HG03442 (cell line): ENCODE results near the gene SCGB1D1.

Experiments used
- ATAC-seq: cut with Tn5 transposase; IDR thresholded peaks from one replicate; pipeline ENCODE4 v1.9.1; 2021; ENCODE audit warnings: mild to moderate bottlenecking, moderate library complexity; ENCODE audit not compliant: unreplicated experiment

SCGB1D1 gene

GRCh38 chr11:62221498-62221897, 31.5 kb downstream of the SCGB1D1 start:
- ATAC-seq: no peak

GRCh38 chr11:62223095-62223494, 33.1 kb downstream of the SCGB1D1 start:
- ATAC-seq: no peak

DNA sequence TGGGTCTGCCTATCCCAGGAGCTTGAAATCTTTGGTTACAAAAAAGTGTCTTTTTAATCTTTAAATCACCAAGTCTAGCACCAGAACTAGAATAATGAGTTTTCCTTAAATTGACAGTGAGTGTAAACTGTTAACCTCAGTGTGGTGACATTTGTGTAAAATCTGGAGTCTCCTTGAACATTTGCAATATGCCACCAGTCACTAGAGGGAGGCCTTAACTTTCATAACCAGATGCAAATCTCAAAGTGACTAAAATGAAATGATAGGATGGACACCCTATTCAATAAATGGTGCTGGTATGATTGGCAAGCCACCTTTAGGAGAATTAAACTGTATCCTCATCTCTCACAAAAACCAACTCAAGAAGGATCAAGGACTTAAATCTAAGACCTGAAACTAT, 43.7 kb downstream of the SCGB1D1 start:
- no peak for ATAC-seq

DNA sequence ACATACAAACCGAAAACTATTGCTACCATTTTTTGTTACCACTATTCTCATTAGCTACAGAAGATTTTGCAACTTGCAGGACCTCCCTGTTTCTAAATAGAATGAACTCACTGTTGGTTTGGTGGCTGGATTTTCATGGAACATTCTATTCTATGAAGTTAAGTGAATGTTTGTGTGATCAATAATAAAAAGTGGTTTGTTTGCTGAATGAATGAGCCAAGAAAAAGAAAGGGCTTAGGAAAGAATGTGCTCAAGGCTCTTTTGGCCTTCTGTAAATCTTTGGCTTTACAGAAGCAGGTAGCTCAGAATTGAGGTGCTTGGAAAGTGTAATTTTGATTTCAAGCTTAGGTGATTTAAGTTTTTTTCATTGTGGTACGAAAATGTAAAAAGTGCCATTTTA, 46.2 kb downstream of the SCGB1D1 start:
- ATAC-seq: no peak

GRCh38 chr11:62237499-62237898, 47.5 kb downstream of the SCGB1D1 start:
- no peak for ATAC-seq

DNA sequence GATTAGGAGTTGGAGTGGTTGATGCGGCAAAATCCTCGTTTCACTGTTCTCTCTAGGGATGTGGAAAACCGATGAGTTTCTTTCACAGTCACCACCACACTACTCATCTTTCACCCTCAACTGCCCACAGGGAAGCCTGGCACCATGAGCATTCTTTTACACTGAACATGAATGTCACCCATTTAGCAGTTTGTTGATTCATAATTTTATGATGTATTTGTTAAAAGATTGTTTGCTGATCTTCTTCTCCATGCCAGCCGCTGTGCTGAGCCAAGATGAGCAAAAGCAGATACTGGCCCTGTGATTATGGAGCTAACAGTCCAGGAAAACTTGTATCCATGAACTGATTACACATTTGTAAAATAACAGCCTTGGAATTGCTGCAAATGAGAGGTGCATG, 48.1 kb downstream of the SCGB1D1 start:
- no peak for ATAC-seq

DNA sequence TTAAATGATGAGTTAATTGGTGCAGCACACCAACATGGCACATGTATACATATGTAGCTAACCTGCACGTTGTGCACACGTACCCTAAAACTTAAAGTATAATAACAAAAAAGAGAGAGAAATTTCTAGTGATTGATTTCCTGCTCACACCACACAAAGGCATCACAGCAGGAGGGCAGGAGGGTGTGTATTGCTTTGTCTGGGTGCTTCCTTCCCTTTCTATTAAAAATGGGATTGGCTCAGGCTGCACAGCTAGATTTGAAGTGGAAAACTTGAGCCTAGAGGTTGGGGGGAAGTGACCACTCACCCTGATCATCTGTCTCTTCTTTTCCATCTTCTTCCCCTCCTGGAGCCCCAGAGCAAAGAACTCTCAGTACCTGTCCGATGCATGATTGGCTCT, 51.1 kb downstream of the SCGB1D1 start:
- no peak for ATAC-seq

DNA sequence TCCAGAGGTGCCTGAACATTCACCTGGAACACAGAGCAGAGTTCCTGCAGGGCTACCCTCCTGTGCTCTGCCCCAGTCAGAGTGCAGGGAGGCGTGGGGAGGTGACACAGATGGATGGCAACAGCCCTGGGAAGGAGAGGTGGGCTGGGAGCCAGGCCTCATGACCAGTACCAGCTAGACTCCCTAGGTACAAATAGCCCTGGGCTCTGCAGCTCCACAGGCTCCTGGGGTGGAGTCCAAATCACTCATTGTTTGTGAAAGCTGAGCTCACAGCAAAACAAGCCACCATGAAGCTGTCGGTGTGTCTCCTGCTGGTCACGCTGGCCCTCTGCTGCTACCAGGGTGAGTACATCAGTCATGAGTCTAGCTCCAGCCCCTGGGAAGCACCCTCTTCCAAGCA, 52.0 kb downstream of the SCGB1D1 start, which contains the start of gene SCGB1D2:
TSS of gene SCGB1D2 (plus strand) at position 219 of the 400 bp plus-strand sequence. CDS start at position 288, 69 bp downstream.
- ATAC-seq: no peak
